A549 (cell line): ENCODE measurements around the gene ITGA1. TPM values are rescaled to one million over a fixed set of nuclear protein-coding genes. Genes with fewer than 3 reads are reported as not detected.

Source experiments
- ATAC-seq, 2 experiments: fragments of 200-7000 bp in 1 of 2; fragments of >200 bp in 1 of 2; cut with Nextera tagmentation in 1 of 2; cut with Tn5 transposase in 1 of 2; 3 replicates each; pipeline versions ENCODE4 v1.8.0 to v1.9.1; 2018 to 2020; ENCODE audit warnings: mild to moderate bottlenecking in 1 of 2, moderate library complexity in 1 of 2
- CTCF ChIA-PET: fragments of 300-600 bp; sonication (Branson Sonifier 250); formaldehyde crosslinking; extraction: SDS; loops from one replicate; lab custom pipeline; 2021; ENCODE audit warnings: antibody characterized with exemption, inconsistent platforms; lab: Yijun Ruan, JAX
- POLR2A ChIA-PET: fragments of 350-600 bp; formaldehyde crosslinking; extraction: SDS; loops from one replicate; lab custom pipeline; 2021; ENCODE audit warnings: antibody characterized with exemption, inconsistent platforms; lab: Yijun Ruan, JAX
- DNase-seq, 2 experiments: peaks; one replicate each; pipeline versions ENCODE4 v3.0.0 to v3.0.0-alpha.2; 2011 to 2016; ENCODE audit warnings: low read depth in 1 of 2, low spot score in 1 of 2
- FAIRE-seq: peaks from 2 replicates; lab custom pipeline; 2011; peaks lifted over from hg19 to GRCh38; lab: Jason Lieb, UNC
- H3K27ac ChIP-seq, 2 experiments: fragments of >200 bp; sonication (Bioruptor Twin); formaldehyde crosslinking; 3 replicates each; pipeline ENCODE4 v1.5.1; 2016 to 2017
- H3K4me1 ChIP-seq: fragments of >200 bp; sonication (Bioruptor Twin); formaldehyde crosslinking; 3 replicates; pipeline ENCODE4 v1.6.1; 2016
- H3K4me2 ChIP-seq: fragments of >200 bp; sonication (Bioruptor Twin); formaldehyde crosslinking; 3 replicates; pipeline ENCODE4 v1.6.1; 2016
- H3K4me3 ChIP-seq: fragments of >200 bp; sonication (Bioruptor Twin); formaldehyde crosslinking; 3 replicates; pipeline ENCODE4 v1.5.1; 2016
- H3K9me3 ChIP-seq: fragments of >200 bp; sonication (Bioruptor Twin); formaldehyde crosslinking; 3 replicates; pipeline ENCODE4 v1.6.1; 2016
- BCL3 ChIP-seq: fragments of >200 bp; sonication (Bioruptor Twin); formaldehyde crosslinking; IDR thresholded peaks from 3 replicates; pipeline ENCODE4 v1.6.1; 2016
- BHLHE40 ChIP-seq: IDR thresholded peaks from 2 replicates; pipeline ENCODE4 v1.6.1; 2012; ENCODE audit warnings: low read depth, low read length, inconsistent platforms
- CHD4 ChIP-seq: fragments of 200-600 bp; sonication (generic); IDR thresholded peaks from 2 replicates; pipeline ENCODE4 v1.6.1; 2016; ENCODE audit warnings: antibody characterized with exemption, mild to moderate bottlenecking, borderline replicate concordance
- EHMT2 ChIP-seq: fragments of 200-600 bp; sonication (generic); IDR thresholded peaks from 2 replicates; pipeline ENCODE4 v1.6.1; 2016; ENCODE audit warnings: antibody characterized with exemption, low read depth, mild to moderate bottlenecking, moderate library complexity
- EP300 ChIP-seq, 2 experiments: fragments of >200 bp; sonication (Bioruptor Twin); formaldehyde crosslinking; IDR thresholded peaks; 2 replicates in 1 of 2; 3 replicates in 1 of 2; pipeline ENCODE4 v1.6.1; 2016 to 2017
- ESRRA ChIP-seq: fragments of 150-350 bp; IDR thresholded peaks from 2 replicates; pipeline ENCODE4 v1.6.1; 2014; ENCODE audit warnings: mild to moderate bottlenecking, low read length, borderline replicate concordance
- FOSB ChIP-seq: fragments of 250-450 bp; sonication (Bioruptor Pico); IDR thresholded peaks from 2 replicates; pipeline ENCODE4 v1.5.0; 2020; ENCODE audit warnings: mild to moderate bottlenecking, moderate library complexity
- FOSL2 ChIP-seq, 2 experiments: fragments of 450-650 bp in 1 of 2; fragments of >200 bp in 1 of 2; sonication (Bioruptor Twin) in 1 of 2; formaldehyde crosslinking; IDR thresholded peaks; 2 replicates each; pipeline versions ENCODE4 v1.5.0 to v1.6.1; 2016 to 2020; ENCODE audit warnings: mild to moderate bottlenecking in 1 of 2, moderate library complexity in 1 of 2
- GATA3 ChIP-seq: IDR thresholded peaks from 2 replicates; pipeline ENCODE4 v1.6.1; 2012; ENCODE audit warnings: borderline replicate concordance
- HDAC2 ChIP-seq: fragments of 200-600 bp; sonication (generic); IDR thresholded peaks from 2 replicates; pipeline ENCODE4 v1.6.1; 2016
- HES2 ChIP-seq: fragments of >200 bp; sonication (Bioruptor Twin); formaldehyde crosslinking; IDR thresholded peaks from 2 replicates; pipeline ENCODE4 v1.6.1; 2016
- HEYL ChIP-seq: fragments of 250-450 bp; sonication (Bioruptor Pico); IDR thresholded peaks from 2 replicates; pipeline ENCODE4 v1.8.0; 2021; ENCODE audit warnings: mild to moderate bottlenecking, moderate library complexity
- HMGXB4 ChIP-seq: fragments of 250-450 bp; sonication (Bioruptor Pico); IDR thresholded peaks from 2 replicates; pipeline ENCODE4 v1.5.0; 2021; ENCODE audit warnings: mild to moderate bottlenecking, moderate library complexity, borderline replicate concordance
- HOXB5 ChIP-seq: fragments of 250-450 bp; sonication (Bioruptor Pico); IDR thresholded peaks from 2 replicates; pipeline ENCODE4 v1.5.0; 2020; ENCODE audit warnings: mild to moderate bottlenecking, moderate library complexity
- KDM1A ChIP-seq: fragments of 200-600 bp; sonication (generic); IDR thresholded peaks from 2 replicates; pipeline ENCODE4 v1.6.1; 2016; ENCODE audit warnings: low read depth, mild to moderate bottlenecking
- MAX ChIP-seq: IDR thresholded peaks from 2 replicates; pipeline ENCODE4 v1.6.1; 2012
- MYC ChIP-seq: IDR thresholded peaks from 2 replicates; pipeline ENCODE4 v1.6.1; 2012; ENCODE audit warnings: mild to moderate bottlenecking, inconsistent platforms, low read length, improper control_type of control experiment, borderline replicate concordance
- NPAS2 ChIP-seq: fragments of 250-450 bp; sonication (Bioruptor Pico); IDR thresholded peaks from 2 replicates; pipeline ENCODE4 v1.8.0; 2022; ENCODE audit warnings: mild to moderate bottlenecking, moderate library complexity, borderline replicate concordance
- PHF8 ChIP-seq: fragments of 200-600 bp; sonication (generic); IDR thresholded peaks from 2 replicates; pipeline ENCODE4 v1.6.1; 2016; ENCODE audit warnings: low read depth, mild to moderate bottlenecking, antibody characterized with exemption, moderate library complexity, borderline replicate concordance
- RARB ChIP-seq: fragments of 250-450 bp; sonication (Bioruptor Pico); IDR thresholded peaks from 2 replicates; pipeline ENCODE4 v1.8.0; 2021; ENCODE audit warnings: mild to moderate bottlenecking, moderate library complexity
- RCOR1 ChIP-seq: fragments of 150-350 bp; IDR thresholded peaks from 2 replicates; pipeline ENCODE4 v1.6.1; 2014; ENCODE audit warnings: antibody characterized with exemption, low read length, low read depth
- REST ChIP-seq: fragments of 200-600 bp; sonication (generic); IDR thresholded peaks from 2 replicates; pipeline ENCODE4 v1.6.1; 2016; ENCODE audit warnings: antibody characterized with exemption, mild to moderate bottlenecking, moderate library complexity
- RNF2 ChIP-seq: fragments of 200-600 bp; sonication (generic); IDR thresholded peaks from 2 replicates; pipeline ENCODE4 v1.6.1; 2016; ENCODE audit warnings: low read depth, mild to moderate bottlenecking, antibody characterized with exemption, moderate library complexity, borderline replicate concordance
- WGBS: methylation state at CpG from one replicate; pipeline ENCODE4 v1.1.6; 2017; ENCODE audit errors: missing lambda C conversion rate; 5-methylcytosine and 5-hydroxymethylcytosine counted together
- polyA plus RNA-seq, 4 experiments: library from polyadenylated mRNA; depleted of rRNA in 3 of 4; stranded (reverse); fragments of >200 nt; fragmentation: RNase III in 1 of 4; extraction: RNeasy Plus Mini Kit Qiagen cat#74134 plus additional on column Dnase treatment in 1 of 4; gene quantifications; 2 replicates in 3 of 4; 3 replicates in 1 of 4; pipeline ENCODE4 v1.2.3, GENCODE V29; 2011 to 2017
- TF ChIP-seq, protein P1 (sequence below): fragments of 450-650 bp; IDR thresholded peaks from 2 replicates; pipeline ENCODE4 v1.6.1; 2014; ENCODE audit warnings: antibody characterized with exemption

ITGA1 gene
- polyA plus RNA-seq, 2 of the 4 experiments (the other 2 are of a cell fraction) = 1.5 to 5.5 TPM

GRCh38 chr5:52928689-52929088 lies 141.0 kb downstream of the ITGA1 start:
- Histone ChIP-seq H3K4me2 (no peak overlapping the region), H3K9me3 (no peaks in the 10 kb centered on the region), H3K27ac (no peak overlapping the region), H3K4me3 (no peak overlapping the region), H3K4me1 (no peaks in the 10 kb centered on the region)
- no peak for DNase-seq
- ChIA-PET CTCF (no interaction called here), POLR2A (no interaction called here)
- FAIRE-seq = no peak
- WGBS = 14% methylated on average over 2 of the region's 2 CpGs
- no peak for ATAC-seq
- TF ChIP-seq REST (no peak), MAX (no peak), HOXB5 (CRISPR knock-in tag) (no peak), HEYL (CRISPR knock-in tag) (no peak), HMGXB4 (CRISPR knock-in tag) (no peak), PHF8 (no peak), RNF2 (no peak), GATA3 (no peak), RARB (no peak), KDM1A (no peak), BHLHE40 (no peak), HES2 (no peak), FOSL2 (IDR thresholded peaks at IDR 0.05) (no peak), FOSL2 (CRISPR knock-in tag; IDR thresholded peaks at IDR 0.05) (no peak), HDAC2 (no peak), CHD4 (no peak)

GRCh38 chr5:52938226-52938625 lies 150.5 kb downstream of the ITGA1 start:
- peak; percentile 43 for FAIRE-seq
- Histone ChIP-seq H3K9me3 (no peaks in the 10 kb centered on the region), H3K4me3 (no peak overlapping the region), H3K4me1 (no peaks in the 10 kb centered on the region), H3K4me2 (no peak overlapping the region), H3K27ac (no peak overlapping the region)
- no peak for ATAC-seq
- no peak for DNase-seq
- CTCF ChIA-PET = interaction anchor here (0.9 to 4.9 kb wide), 3 partner anchors 11 to 157 kb away, joined by 3 to 25 read pairs (median 4); partner anchors contain the start of genes ITGA1 and PELO
- POLR2A ChIA-PET = no interaction called here
- TF ChIP-seq RCOR1 (no peak), NPAS2 (CRISPR knock-in tag) (no peak), REST (no peak), FOSB (CRISPR knock-in tag) (no peak), CHD4 (no peak), BCL3 (no peak), MYC (no peak), MAX (no peak), KDM1A (no peak), ESRRA (no peak), HES2 (no peak), EHMT2 (no peak), EP300 (IDR thresholded peaks at IDR 0.05) (no peak)
- TF ChIP-seq, protein P1, sequence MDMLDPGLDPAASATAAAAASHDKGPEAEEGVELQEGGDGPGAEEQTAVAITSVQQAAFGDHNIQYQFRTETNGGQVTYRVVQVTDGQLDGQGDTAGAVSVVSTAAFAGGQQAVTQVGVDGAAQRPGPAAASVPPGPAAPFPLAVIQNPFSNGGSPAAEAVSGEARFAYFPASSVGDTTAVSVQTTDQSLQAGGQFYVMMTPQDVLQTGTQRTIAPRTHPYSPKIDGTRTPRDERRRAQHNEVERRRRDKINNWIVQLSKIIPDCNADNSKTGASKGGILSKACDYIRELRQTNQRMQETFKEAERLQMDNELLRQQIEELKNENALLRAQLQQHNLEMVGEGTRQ = no peak
